SIG-M5 (cell line): ENCODE data around the gene BRPF1.
A peak's percentile ranks its signal among the peaks of the same experiment; 100 is the strongest.

Experiments used
- DNase-seq: peaks from one replicate; lab custom pipeline; 2025; lab: John Stamatoyannopoulos, UW

The BRPF1 gene, protein sequence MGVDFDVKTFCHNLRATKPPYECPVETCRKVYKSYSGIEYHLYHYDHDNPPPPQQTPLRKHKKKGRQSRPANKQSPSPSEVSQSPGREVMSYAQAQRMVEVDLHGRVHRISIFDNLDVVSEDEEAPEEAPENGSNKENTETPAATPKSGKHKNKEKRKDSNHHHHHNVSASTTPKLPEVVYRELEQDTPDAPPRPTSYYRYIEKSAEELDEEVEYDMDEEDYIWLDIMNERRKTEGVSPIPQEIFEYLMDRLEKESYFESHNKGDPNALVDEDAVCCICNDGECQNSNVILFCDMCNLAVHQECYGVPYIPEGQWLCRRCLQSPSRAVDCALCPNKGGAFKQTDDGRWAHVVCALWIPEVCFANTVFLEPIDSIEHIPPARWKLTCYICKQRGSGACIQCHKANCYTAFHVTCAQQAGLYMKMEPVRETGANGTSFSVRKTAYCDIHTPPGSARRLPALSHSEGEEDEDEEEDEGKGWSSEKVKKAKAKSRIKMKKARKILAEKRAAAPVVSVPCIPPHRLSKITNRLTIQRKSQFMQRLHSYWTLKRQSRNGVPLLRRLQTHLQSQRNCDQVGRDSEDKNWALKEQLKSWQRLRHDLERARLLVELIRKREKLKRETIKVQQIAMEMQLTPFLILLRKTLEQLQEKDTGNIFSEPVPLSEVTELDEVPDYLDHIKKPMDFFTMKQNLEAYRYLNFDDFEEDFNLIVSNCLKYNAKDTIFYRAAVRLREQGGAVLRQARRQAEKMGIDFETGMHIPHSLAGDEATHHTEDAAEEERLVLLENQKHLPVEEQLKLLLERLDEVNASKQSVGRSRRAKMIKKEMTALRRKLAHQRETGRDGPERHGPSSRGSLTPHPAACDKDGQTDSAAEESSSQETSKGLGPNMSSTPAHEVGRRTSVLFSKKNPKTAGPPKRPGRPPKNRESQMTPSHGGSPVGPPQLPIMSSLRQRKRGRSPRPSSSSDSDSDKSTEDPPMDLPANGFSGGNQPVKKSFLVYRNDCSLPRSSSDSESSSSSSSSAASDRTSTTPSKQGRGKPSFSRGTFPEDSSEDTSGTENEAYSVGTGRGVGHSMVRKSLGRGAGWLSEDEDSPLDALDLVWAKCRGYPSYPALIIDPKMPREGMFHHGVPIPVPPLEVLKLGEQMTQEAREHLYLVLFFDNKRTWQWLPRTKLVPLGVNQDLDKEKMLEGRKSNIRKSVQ (N-terminal part only)

DNA sequence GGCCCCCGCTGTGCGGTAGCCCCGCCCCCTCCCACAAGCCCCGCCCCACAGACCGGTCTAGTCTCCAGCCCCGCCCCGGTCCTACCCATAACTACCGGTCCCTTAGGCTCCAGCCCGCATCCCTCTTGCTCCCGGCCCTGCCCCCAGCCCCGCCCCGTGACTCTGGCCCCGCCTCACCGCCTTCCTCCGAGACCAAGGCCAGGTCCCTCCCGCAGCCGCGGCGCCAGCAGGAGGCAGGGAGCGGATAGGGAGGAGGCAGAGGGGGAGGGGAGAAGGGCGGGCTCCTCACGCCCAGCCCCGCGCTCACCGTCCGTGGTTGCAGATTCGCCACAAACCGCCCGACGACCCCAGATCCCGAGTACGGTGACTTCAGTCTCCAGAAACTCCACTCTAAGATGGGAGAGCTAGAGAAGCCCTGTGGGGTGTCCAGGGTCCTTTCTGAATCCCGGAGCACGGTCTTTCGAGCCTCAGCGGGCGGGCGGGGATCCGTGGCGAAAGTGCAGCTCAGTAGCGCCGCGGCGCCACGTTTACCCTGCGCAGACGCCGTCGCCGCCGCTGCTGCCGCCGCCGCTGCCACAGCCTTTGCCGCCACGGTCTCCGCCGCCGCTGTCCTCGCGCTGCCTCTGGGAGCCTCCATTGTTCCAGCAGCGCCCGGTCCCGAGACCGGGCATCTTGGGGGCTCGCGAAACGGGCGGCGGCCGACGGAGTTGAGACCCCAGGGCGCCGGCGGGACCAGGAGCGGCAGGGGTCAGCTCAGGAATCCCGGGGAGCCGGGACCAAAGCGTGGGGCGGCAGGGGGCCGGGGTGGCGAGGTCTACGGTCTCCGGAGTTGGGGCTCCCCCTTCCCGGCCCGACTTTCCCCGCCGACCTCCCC, at the start of gene BRPF1:
Gene BRPF1, plus strand, starts transcription at position 530 of the 874 bp plus-strand sequence. CDS start 2,406 bp downstream, outside the sequence.
- peak; percentile 90 for DNase-seq

DNA sequence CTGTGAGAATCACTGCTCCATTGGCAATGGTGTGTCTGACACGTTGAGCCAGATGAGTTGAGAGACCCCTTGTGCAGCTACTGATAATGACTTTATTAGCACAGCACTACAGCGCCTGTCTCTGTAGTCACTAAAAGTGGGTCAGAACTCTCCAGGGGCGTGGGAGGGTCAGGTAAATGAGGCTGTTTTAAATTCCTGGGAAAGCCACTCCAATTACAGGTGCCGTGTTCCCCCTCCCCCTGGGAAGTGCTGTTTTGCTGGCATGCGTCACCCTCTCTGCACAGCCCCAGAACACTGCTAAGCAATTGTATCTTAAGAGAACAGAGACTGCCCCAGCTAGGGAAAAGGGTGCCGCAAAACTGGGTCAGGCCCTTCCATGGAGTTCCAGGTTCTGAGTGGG, 49.4 kb upstream of the BRPF1 start:
- DNase-seq, result no peak

DNA sequence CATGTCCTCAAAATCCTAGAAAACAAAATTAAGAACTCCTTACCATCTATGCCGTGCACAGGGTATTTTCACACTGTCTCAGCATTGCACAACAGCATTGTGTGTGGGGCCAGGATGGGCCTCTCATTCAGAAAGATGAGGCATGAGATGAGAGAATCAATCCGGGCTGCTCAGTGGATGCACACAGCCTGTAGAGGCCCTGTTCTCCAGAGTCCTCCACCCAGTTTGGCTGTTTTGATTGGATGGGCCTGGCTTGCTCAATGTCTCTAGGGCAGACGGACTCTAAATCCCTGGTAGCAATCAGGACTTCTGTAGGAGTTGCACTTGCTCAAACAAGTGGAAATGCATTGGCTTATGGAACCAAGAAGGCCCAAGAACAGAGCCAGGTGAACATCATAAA, 48.1 kb upstream of the BRPF1 start:
- DNase-seq, result no peak

DNA sequence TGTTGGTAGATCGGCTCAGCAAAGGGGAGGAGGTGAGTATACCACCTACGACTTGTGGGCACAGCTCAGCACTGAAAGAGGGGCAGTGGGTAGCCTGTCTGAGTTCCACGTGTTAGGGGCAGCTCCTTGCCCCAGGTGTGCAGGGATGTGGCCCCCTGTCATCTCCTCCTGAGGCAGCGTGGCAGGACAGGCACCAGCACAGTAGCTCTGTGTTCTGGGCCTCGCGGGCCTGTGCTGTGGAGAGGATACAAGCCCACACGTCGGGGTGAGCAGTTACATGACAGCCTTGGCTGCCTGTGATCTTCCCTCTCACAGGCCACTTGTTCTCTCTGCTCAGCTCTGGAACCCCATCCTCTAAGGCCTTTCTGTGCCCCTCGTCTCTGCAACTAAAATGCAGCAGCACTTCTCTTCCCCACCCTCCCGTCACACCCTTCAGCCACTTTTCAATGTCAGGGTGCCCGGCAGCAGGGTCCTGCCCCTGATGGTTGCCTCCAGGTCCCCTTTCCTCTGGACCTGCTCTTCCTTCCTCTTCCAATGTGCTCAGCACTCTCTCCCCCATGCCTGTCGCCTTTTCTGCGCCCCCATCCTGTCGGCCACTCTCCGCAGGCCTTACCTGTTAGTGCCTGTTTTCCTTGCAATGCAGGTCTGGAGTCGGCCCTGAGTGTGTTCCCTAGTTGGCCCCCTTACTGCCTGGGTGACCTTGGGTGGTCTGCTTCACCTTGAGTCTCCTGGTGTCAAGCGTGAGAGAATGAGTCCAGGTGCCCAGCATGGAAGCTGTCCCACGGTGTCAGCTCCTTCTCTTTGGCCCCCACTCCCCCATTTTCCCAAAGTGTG, 46.1 kb upstream of the BRPF1 start:
- DNase-seq, result no peak

DNA sequence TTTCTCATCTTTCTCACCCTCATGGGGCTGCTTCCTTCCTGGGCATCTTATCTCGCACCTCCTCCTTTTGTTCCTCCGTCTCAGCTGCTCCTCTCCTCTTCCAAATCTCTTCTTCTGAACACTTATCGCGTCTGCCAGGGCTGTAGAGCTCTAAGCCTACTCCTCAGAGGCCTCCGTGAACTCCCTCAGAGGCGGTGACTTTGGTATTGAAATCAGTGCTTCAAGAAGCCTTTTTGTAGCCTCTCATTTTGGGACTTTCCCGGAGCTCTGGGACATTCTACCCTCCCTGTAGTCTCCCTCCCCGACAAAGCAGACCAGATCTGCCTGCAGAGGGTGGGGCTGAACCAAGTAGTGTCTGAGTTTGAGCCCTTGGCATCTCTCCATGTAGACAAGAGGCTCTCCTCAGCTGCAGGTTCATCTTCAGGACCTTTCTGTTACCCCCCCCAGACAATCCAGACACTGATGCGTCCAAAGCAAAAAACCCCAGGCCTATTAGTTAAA, 45.4 kb upstream of the BRPF1 start:
- DNase-seq, result no peak

DNA sequence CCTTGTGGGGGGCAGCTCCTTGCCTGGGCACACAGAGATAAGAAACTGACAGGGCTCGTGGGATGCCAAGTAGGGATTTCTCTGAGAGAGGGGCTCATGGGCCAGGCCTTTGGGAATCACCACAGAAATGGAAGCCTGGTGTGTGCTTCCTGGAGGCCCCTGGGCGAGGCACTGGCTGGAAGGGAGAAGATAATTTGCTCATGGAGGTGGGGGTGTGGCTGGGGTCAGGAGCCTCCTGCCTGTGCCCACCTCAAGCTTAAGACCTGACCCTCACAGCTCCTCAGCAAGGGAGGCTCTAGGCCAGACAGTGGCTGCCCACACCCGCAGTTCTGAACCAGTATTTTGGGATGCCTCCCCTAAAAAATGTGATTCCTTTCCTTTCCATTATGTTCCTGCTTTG, 44.8 kb upstream of the BRPF1 start:
- no peak for DNase-seq

DNA sequence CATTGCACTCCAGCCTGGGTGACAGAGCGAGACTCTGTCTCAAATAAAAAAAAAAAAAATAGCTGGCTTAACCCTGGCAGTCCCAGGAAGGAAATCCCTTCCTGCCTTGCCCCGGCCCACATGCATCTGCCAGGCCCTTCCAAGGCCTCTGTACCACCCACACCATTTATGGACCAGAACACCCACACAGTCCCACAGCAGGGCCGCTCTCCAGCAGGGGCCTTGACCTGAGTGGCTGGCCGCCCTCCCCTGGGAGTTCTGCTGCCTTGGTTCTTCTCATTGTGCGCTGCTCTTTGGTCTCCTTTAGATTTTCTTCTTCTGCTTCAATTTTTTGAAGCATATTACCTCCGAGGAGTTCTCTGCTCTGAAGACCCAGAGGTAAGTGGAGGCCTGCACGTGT, 44.0 kb upstream of the BRPF1 start:
- DNase-seq, result no peak

DNA sequence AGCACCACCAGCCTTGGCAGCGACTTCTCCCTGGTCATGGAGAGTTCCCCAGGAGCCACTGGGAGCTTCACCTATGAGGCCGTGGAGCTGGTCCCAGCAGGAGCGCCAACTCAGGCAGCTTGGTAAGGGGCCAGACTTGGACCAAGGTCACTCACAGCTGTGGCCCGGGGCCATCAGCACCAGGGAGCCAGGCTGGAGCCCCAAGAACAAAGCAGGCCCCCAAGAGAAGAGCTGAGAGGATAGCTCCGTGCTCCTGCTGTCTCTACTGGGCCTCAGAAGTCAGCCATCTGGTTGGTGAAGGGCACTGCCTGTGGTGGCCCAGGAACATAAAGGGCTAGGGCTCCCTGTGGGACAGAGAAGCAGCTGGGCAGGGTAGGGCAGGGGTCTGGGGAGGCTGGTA, 42.6 kb upstream of the BRPF1 start:
- no peak for DNase-seq

DNA sequence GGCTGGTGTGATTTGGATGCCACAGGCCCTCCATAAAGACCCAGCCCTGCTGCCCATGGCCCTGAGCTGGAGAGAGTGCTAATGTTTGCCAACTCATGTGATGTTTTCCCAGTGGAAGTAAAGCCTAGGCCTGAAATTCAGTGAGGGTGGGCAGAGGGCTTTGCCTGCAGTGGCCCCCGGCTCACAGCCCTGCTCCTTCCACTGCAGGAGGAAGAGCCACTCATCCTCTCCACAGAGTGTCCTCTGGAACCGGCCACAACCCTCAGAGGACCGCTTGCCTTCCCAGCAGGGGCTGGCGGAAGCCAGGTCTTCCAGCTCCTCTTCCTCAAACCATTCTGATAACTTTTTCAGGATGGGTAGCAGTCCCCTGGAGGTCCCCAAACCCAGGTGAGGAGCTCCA, 41.8 kb upstream of the BRPF1 start:
- no peak for DNase-seq

DNA sequence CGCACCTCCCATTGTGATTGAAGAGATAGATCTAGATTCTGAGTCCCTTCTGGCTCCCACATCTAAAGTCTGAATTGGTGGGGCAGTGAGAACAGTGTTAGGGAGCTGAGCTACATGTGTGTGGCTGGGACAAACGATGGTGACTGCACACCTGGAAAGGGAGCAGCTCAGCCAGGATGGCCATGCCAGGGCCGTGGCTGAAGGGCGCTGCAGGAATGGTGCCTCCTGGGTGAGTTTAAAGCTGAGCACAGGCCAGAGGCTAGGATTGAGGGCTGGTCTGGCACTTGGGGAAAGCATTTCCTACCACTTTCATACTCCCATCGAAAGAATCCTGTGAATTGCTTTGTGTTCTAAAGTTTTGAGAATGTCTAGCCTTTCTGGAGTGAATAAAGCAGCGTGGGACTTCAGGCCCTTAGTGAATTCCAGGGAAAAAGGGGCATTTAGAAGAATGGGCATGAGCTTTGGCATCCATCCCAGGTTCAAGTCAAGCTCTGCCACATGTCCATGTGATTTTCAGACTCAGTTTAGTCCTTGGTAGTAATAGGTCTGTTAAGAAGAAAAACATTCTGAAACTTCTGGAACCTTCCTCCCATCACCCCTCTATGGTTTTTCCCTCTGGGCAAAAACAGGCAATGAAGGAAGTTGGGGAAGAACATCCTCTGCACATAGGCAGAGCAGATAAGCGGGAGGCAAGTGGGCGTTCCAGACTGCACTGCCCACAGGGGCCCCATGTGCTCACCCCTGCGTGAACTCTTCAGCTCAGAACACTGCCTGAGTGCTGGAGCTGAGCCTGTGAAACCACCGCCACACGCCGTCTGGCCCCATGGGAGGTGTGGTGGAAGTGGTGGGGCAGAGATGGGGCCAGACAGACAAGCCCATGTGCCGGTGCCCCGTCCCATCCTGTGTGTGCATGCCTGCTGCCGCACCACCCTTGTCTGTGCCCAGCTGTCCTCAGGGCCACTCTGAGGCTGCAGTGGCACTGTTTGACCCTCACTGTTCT, 40.8 kb upstream of the BRPF1 start:
- no peak for DNase-seq

DNA sequence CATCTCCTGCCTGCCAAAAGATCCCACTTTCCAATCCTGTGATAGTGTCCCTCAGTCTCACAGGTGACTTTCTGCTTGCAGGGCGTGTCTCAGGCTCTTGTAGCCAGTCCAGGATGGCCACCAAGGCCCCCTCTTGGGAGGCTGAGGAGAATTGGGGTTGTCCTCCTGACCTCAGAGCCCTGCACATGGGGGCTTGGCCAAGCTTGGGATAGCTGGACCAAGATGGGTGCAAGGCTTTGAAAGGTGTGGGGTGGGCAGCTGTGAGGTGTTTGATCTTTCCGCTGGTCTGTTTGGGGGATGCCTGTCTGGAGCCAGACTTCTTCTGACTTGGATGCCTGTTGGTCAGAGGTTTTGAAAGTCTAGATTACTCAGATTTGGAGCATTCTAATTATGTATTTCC, 39.9 kb upstream of the BRPF1 start:
- no peak for DNase-seq

DNA sequence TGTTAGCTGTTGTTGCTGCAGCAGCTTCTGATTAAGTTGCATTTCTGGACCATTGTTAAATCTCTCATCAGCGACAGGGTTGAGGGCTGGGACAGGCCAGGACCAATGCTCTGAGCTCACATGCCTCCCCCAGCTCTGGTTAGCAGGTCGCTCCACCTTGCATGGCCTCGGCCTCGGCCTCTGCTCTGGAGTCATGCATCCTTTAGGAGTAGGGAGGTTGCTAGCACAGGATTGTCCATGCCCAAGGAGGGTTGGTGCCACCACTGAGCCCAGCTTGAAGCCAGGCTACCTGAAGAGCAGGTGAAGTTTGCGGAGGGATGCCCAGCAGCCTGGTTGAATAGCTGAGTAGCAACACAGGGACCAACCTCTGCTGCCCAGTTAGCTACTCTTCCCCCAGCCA, 39.1 kb upstream of the BRPF1 start:
- no peak for DNase-seq

DNA sequence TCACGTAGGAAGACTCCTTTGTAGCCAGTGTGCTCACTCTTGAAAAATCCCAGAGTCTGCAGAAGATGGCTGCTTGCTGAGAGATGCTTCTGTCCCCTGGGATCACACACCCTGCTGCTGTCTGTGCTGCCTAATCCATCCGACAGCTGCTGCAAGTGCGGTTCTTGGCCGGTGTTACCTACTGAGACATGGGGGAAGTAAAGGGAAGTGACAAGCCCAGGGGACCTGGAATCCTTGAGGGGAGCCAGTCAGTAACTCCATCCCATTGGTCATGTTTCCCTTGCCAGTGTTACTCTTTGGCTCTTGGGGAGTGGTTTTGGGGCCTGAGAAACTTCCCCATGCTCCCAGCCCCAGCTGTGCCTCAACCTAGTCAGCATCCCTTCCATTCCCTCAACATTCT, 36.2 kb upstream of the BRPF1 start:
- DNase-seq, result no peak

DNA sequence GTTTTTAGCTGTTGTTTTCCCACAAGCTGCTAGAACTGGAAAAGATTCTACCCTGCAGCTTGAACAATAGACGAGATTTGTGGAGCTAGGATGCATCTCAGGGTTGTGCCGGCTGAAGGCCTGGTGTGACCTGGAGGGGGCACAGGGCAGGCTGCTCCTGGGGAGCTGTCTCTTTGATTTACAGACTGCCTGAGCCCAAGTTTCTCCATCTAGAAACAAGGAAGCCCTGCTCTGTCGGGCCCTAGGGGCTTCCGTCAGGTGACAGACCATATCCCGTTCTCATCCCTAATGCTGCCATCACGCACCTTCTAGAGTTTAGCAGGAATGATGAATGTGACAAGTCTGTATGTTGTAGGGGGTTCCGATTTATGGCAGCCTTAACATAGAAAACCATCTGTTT, 35.8 kb upstream of the BRPF1 start:
- no peak for DNase-seq

DNA sequence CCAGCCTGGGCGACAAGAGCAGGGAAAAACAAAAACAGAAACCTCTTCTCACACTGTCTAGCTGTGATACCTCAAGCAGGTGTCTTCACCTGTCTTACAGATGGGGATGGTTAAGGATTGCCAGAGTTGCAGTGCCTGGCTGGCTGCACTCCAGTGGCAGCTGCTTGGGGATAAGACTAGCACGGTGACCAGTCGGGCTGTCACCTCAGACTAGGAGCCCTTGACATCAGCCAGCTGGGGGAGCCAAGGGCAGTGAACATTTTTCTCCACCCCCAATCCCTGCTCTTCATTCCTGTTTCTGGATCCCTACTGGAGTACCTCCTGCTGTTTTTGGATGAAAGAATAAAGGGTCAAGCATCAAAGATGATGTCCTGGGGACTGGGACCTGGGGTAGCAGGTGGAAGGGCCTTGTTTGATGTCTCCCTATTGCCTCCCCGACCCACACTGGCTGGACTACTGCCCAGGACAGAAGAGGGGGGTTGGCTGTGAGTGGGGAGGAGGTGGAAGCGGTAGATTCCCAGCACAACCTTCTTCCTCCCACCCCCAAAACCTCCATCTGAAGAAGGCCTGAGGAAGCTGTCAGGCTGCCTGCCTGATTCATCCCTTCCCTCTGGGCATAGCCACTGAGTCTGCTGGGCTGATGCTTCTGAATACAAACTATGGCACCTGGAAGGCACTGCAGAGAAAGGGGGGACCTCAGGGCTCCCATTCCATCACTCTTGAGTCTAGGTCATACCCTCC, 34.9 kb upstream of the BRPF1 start:
- no peak for DNase-seq

DNA sequence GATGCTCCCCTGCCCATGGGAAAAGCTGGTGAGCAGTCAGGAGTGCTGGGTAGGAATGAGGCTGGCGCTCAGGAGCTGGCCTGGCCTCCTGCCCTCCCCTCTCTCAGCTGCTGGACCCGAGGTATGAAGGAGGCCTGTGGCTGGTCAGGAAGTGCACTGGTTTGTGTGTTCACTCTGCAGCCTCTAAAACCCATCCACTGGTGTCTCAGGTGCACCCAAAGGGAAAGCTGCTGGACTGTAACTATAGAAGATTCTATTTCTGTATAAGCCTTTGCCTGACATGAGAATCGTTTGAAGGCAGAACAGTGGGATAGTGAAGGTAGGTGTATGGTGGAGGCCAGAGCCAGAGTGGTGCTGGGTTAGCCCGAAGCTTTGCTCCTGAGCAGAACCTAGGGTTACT, 33.6 kb upstream of the BRPF1 start:
- no peak for DNase-seq

DNA sequence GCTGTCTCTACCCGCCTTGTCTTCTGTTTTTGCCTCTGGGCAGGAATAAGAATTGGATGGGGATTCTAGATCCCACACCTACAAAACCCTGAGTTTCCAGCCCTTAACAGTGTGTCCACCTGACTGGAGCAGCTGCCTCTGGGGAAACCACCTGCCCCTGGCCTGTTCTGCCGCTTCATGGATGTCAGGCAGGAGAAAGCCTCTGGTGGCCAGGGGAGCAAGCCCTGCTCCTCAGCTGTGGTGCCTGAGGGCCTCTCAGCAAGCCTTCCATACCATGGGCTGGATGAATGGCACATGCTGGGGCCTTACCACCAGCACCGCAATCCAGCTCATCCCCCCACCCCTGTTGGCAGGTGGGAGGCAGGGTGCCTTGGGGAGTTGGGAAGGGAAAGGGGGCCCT, 33.2 kb upstream of the BRPF1 start:
- DNase-seq, result no peak

DNA sequence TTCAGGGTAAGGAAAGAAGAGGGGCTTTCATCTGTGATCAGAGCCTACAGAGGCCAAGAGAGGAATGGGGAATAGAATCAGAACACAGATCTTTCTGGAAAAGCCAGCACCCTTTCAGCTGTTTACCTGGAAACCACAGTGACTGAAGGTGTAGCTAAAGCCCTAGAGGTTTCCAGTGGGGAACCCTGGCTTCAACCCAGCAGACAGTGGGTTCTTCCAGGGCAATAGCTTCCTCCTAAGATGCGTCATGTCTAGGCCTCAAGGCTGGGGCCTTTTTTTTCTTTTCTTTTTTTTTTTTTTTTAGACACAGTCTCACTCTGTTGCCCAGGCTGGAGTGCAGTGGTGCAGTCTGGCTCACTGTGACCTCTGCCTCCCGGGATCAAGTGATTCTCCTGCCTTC, 31.0 kb upstream of the BRPF1 start:
- DNase-seq, result no peak

DNA sequence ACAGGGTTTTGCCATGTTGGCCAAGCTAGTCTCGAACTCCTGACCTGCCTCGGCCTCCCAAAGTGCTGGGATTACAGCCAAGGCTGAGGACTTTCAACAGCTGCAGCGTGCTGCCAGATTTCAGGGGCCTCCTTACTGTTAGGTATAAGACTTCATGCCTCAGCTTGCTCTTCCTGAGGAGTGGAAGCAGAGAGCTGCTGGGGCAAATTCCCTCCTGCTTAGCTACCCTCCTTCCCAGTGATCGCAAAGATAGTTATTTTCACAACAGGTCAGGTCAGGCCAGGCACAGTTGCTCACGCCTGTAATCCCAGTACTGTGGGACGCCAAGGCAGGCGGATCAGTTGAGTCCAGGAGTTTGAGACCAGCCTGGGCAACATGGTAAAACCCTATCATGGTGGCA, 30.5 kb upstream of the BRPF1 start:
- DNase-seq, result no peak
